GM13976 (cell line): ENCODE data around the gene DSCAML1.

Source experiments
- DNase-seq: peaks from one replicate; pipeline ENCODE4 v3.0.0; 2012; ENCODE audit warnings: low spot score
- CTCF ChIP-seq: IDR thresholded peaks from 2 replicates; pipeline ENCODE4 v1.5.1; 2012; ENCODE audit warnings: borderline replicate concordance, mild to moderate bottlenecking; ENCODE audit not compliant: insufficient read depth; ENCODE audit errors: extremely low read depth, missing control alignments, control extremely low read depth
- in situ Hi-C: fragments of 300-500 bp; cut with MboI; formaldehyde crosslinking; loops from one replicate; pipeline ENCODE4 v1.12.0; 2022; ENCODE audit warnings: low sequenced_read_pairs, mixed read lengths, inconsistent platforms; ENCODE audit not compliant: unreplicated experiment

The DSCAML1 gene

GRCh38 chr11:117442049-117442868 is 354.8 kb downstream of the DSCAML1 start:
- no peak for DNase-seq
- in situ Hi-C loops: no loop called here
- TF ChIP-seq CTCF: no peak

GRCh38 chr11:117441146-117441975 is 355.7 kb downstream of the DSCAML1 start:
- DNase-seq: no peak
- no peak for TF ChIP-seq CTCF
- in situ Hi-C loops: no loop called here

- in situ Hi-C loops: no loop called here
- no peak for TF ChIP-seq CTCF
Observed at GRCh38 chr11:117440258-117440657, 356.8 kb downstream of the DSCAML1 start.

GRCh38 chr11:117439256-117439655 is 357.8 kb downstream of the DSCAML1 start:
- TF ChIP-seq CTCF: no peak
- DNase-seq: no peak
- in situ Hi-C loops: no loop called here

More at GRCh38 chr11:117440258-117440657, 356.8 kb downstream of the DSCAML1 start:
- DNase-seq: no peak

GRCh38 chr11:117438371-117439000 is 358.5 kb downstream of the DSCAML1 start:
- in situ Hi-C loops: no loop called here
- TF ChIP-seq CTCF: no peak
- DNase-seq: peak; percentile 77

- no peak for TF ChIP-seq CTCF
- in situ Hi-C loops: no loop called here
Observed at GRCh38 chr11:117437791-117438130, 359.3 kb downstream of the DSCAML1 start.

More at GRCh38 chr11:117437791-117438130, 359.3 kb downstream of the DSCAML1 start:
- DNase-seq: no peak
